ENCODE measurements around the gene NCBP3.

The NCBP3 gene

GRCh38 chr17:3845621-3846436 is at the start of gene NCBP3:
NCBP3 (minus strand) TSS chr17:3846246; CDS start chr17:3846223, 23 bp downstream.
- in situ Hi-C loops (cut with MboI; ENCODE audit: low sequenced_read_pairs), result no loop called here

- in situ Hi-C loops (cut with MboI; ENCODE audit: low sequenced_read_pairs), result no loop called here
Measured at GRCh38 chr17:3895354-3895753, 49.3 kb upstream of the NCBP3 start.

GRCh38 chr17:3894911-3895343 is 48.9 kb upstream of the NCBP3 start:
- in situ Hi-C loops (cut with MboI; ENCODE audit: low sequenced_read_pairs), result no loop called here

GRCh38 chr17:3894188-3894587 is 48.1 kb upstream of the NCBP3 start:
- in situ Hi-C loops (cut with MboI; ENCODE audit: low sequenced_read_pairs), result no loop called here

GRCh38 chr17:3893720-3894116 is 47.7 kb upstream of the NCBP3 start:
- in situ Hi-C loops (cut with MboI; ENCODE audit: low sequenced_read_pairs), result no loop called here

GRCh38 chr17:3893003-3893719 is 47.1 kb upstream of the NCBP3 start, which contains the start of gene CAMKK1:
CAMKK1 (minus strand) TSS chr17:3893053; CDS start chr17:3885687, 7,366 bp downstream.
- in situ Hi-C loops (cut with MboI; ENCODE audit: low sequenced_read_pairs), result no loop called here

- in situ Hi-C loops (cut with MboI; ENCODE audit: low sequenced_read_pairs), result no loop called here
Measured at GRCh38 chr17:3892095-3892998, 46.3 kb upstream of the NCBP3 start.

- in situ Hi-C loops (cut with MboI; ENCODE audit: low sequenced_read_pairs), result no loop called here
Measured at GRCh38 chr17:3891626-3892094, 45.6 kb upstream of the NCBP3 start.

GRCh38 chr17:3890878-3891219 is 44.8 kb upstream of the NCBP3 start:
- in situ Hi-C loops (cut with MboI; ENCODE audit: low sequenced_read_pairs), result no loop called here

- in situ Hi-C loops (cut with MboI; ENCODE audit: low sequenced_read_pairs), result no loop called here
Measured at GRCh38 chr17:3890082-3890877, 44.2 kb upstream of the NCBP3 start.

- in situ Hi-C loops (cut with MboI; ENCODE audit: low sequenced_read_pairs), result no loop called here
Measured at GRCh38 chr17:3889325-3890012, 43.4 kb upstream of the NCBP3 start.

GRCh38 chr17:3888343-3889171 is 42.5 kb upstream of the NCBP3 start:
- in situ Hi-C loops (cut with MboI; ENCODE audit: low sequenced_read_pairs), result no loop called here

- in situ Hi-C loops (cut with MboI; ENCODE audit: low sequenced_read_pairs), result no loop called here
Measured at GRCh38 chr17:3887804-3888203, 41.8 kb upstream of the NCBP3 start.

GRCh38 chr17:3887394-3887793 is 41.3 kb upstream of the NCBP3 start:
- in situ Hi-C loops (cut with MboI; ENCODE audit: low sequenced_read_pairs), result no loop called here

- in situ Hi-C loops (cut with MboI; ENCODE audit: low sequenced_read_pairs), result no loop called here
Measured at GRCh38 chr17:3886776-3887175, 40.7 kb upstream of the NCBP3 start.

GRCh38 chr17:3885970-3886369 is 39.9 kb upstream of the NCBP3 start:
- in situ Hi-C loops (cut with MboI; ENCODE audit: low sequenced_read_pairs), result no loop called here

- in situ Hi-C loops (cut with MboI; ENCODE audit: low sequenced_read_pairs), result no loop called here
Measured at GRCh38 chr17:3885271-3885670, 39.2 kb upstream of the NCBP3 start.

- in situ Hi-C loops (cut with MboI; ENCODE audit: low sequenced_read_pairs), result no loop called here
Measured at GRCh38 chr17:3884188-3884587, 38.1 kb upstream of the NCBP3 start.

- in situ Hi-C loops (cut with MboI; ENCODE audit: low sequenced_read_pairs), result no loop called here
Measured at GRCh38 chr17:3882276-3882675, 36.2 kb upstream of the NCBP3 start.

Measured in HL-60/S4 (cell line).